Body of pancreas (tissue), 4 donors: ENCODE data around the gene C2orf49. TPM values are rescaled to one million over a fixed set of nuclear protein-coding genes. Genes with fewer than 3 reads are reported as not detected.
A peak's percentile ranks its signal among the peaks of the same experiment; 100 is the strongest.

Experiments used
- ATAC-seq: fragments of 150-250 bp; one replicate; pipeline ENCODE4 v1.9.1; 2016
- DNase-seq, 4 donors: peaks; one replicate each; pipeline ENCODE4 v3.0.0-alpha.2; 2019
- H3K27ac ChIP-seq, 4 donors: fragments of 200-600 bp; sonication (generic); 1 replicate in 3 of 4; 2 replicates in 1 of 4; pipeline versions ENCODE4 v1.5.1 to v1.6.1; 2016 to 2019; ENCODE audit warnings: mild to moderate bottlenecking in 1 of 4, mixed read lengths in 1 of 4, moderate library complexity in 1 of 4
- H3K27me3 ChIP-seq, 2 donors: fragments of 200-600 bp; sonication (generic); one replicate each; pipeline ENCODE4 v1.6.0; 2016; ENCODE audit warnings: mild to moderate bottlenecking in 1 of 2
- H3K36me3 ChIP-seq, 2 donors: fragments of 200-600 bp; sonication (generic); replicated peaks in 1 of 2; 2 replicates each; pipeline ENCODE4 v1.5.1; 2016; ENCODE audit warnings: low read depth in 2 of 2; ENCODE audit not compliant: insufficient read depth in 1 of 2
- H3K4me1 ChIP-seq: fragments of 200-600 bp; sonication (generic); one replicate; pipeline ENCODE4 v1.6.0; 2016
- H3K4me3 ChIP-seq, 2 donors: fragments of 200-600 bp; sonication (generic); 1 replicate in 1 of 2; 2 replicates in 1 of 2; pipeline ENCODE4 v1.5.1; 2016 to 2019
- H3K9me3 ChIP-seq, 3 donors: fragments of 200-600 bp; sonication (generic); 1 replicate in 2 of 3; 2 replicates in 1 of 3; pipeline ENCODE4 v1.5.1; 2016
- CTCF ChIP-seq, 7 experiments: fragments of 450-650 bp in 4 of 7; fragments of 200-600 bp in 3 of 7; sonication (generic) in 3 of 7; IDR thresholded peaks; one replicate each; pipeline ENCODE4 v1.5.1; 2016 to 2019; ENCODE audit warnings: antibody characterized with exemption in 7 of 7
- POLR2A ChIP-seq, 3 donors: fragments of 450-650 bp; IDR thresholded peaks; one replicate each; pipeline ENCODE4 v1.6.1; 2016; ENCODE audit warnings: antibody characterized with exemption in 3 of 3, mild to moderate bottlenecking in 2 of 3
- WGBS, 2 donors: methylation state at CpG; one replicate each; pipeline ENCODE4 v1.1.5; 2017; 5-methylcytosine and 5-hydroxymethylcytosine counted together
- intact Hi-C: fragments of 100-400 bp; cut with DNase I; formaldehyde crosslinking; loops from one replicate; pipeline ENCODE4 v1.15.1; 2023
- total RNA-seq, 2 donors: library from RNA; depleted of rRNA; stranded (reverse); fragments of >200 nt; gene quantifications; one replicate each; pipeline ENCODE4 v1.1.0, GENCODE V29; 2016

C2orf49 gene
- total RNA-seq, 2 donors from 2014 or later = 7.9 to 15.3 TPM

- no peak for TF ChIP-seq POLR2A (IDR thresholded peaks at IDR 0.05)
- peak; percentile 76 to 96 (median 94) for TF ChIP-seq CTCF (IDR thresholded peaks at IDR 0.05)
- DNase-seq (peak; percentile 86 to 90 (median 88)), ATAC-seq (peak; percentile 91)
- H3K4me3 ChIP-seq = no peak overlapping the region
- H3K27me3 ChIP-seq = no peaks in the 10 kb centered on the region
- peaks cover 6% of the 10 kb centered on the region for H3K4me1 ChIP-seq
- no peaks in the 10 kb centered on the region for H3K9me3 ChIP-seq
- WGBS, 2 donors = 30 to 31% methylated on average over 30 of the region's 30 CpGs
- intact Hi-C loops = loop anchor here (5.0 kb wide), 1 partner anchor 157 kb away; no protein-coding TSS in a partner anchor
- no peak overlapping the region for H3K27ac ChIP-seq
- H3K36me3 ChIP-seq = no peaks in the 10 kb centered on the region
Measured at GRCh38 chr2:105369777-105370690, 32.7 kb downstream of the C2orf49 start.

GRCh38 chr2:105371156-105371555, 33.8 kb downstream of the C2orf49 start:
- intact Hi-C loops = loop anchor here (5.0 kb wide), 1 partner anchor 156 kb away; no protein-coding TSS in a partner anchor
- Histone ChIP-seq H3K27ac (no peak overlapping the region), H3K36me3 (no peaks in the 10 kb centered on the region), H3K4me1 (peaks cover 6% of the 10 kb centered on the region), H3K9me3 (no peaks in the 10 kb centered on the region), H3K4me3 (no peak overlapping the region), H3K27me3 (no peaks in the 10 kb centered on the region)
- WGBS, 2 donors = 74 to 86% methylated on average over 8 to 9 of the region's 10 CpGs
- TF ChIP-seq CTCF (IDR thresholded peaks at IDR 0.05) (no peak), POLR2A (IDR thresholded peaks at IDR 0.05) (no peak)
- no peak for DNase-seq
- no peak for ATAC-seq

- Histone ChIP-seq H3K36me3 (no peaks in the 10 kb centered on the region), H3K27me3 (no peaks in the 10 kb centered on the region), H3K27ac (no peak overlapping the region), H3K4me1 (peaks cover 6% of the 10 kb centered on the region), H3K4me3 (no peak overlapping the region), H3K9me3 (no peaks in the 10 kb centered on the region)
- DNase-seq (no peak), ATAC-seq (no peak)
- intact Hi-C loops = loop anchor here (5.0 kb wide), 1 partner anchor 155 kb away; no protein-coding TSS in a partner anchor
- WGBS, 2 donors = 70% methylated on average over 4 of the region's 4 CpGs
- TF ChIP-seq CTCF (IDR thresholded peaks at IDR 0.05) (no peak), POLR2A (IDR thresholded peaks at IDR 0.05) (no peak)
Measured at GRCh38 chr2:105371810-105372209, 34.5 kb downstream of the C2orf49 start.

- Histone ChIP-seq H3K36me3 (no peaks in the 10 kb centered on the region), H3K4me3 (no peak overlapping the region), H3K4me1 (peaks cover 6% of the 10 kb centered on the region), H3K27ac (peak overlapping the region in 1 of 4 donors; percentile 12), H3K27me3 (no peaks in the 10 kb centered on the region), H3K9me3 (no peaks in the 10 kb centered on the region)
- TF ChIP-seq CTCF (IDR thresholded peaks at IDR 0.05) (no peak), POLR2A (IDR thresholded peaks at IDR 0.05) (no peak)
- ATAC-seq (peak; percentile 10), DNase-seq (peak in 3 of 4 donors; percentile 12 to 24 (median 23))
- WGBS, 2 donors = 34 to 40% methylated on average over 5 to 9 of the region's 9 CpGs
- intact Hi-C loops = loop anchor here (5.0 kb wide), 1 partner anchor 154 kb away; no protein-coding TSS in a partner anchor
Measured at GRCh38 chr2:105373344-105373781, 36.0 kb downstream of the C2orf49 start.
